ENCODE data around the gene TRIM17. TPM values are rescaled to one million over a fixed set of nuclear protein-coding genes. Genes with fewer than 3 reads are reported as not detected.

The TRIM17 gene
- 0.16 and 0.89 TPM in 2 replicates for total RNA-seq

GRCh38 chr1:228416217-228416933 lies at the start of gene TRIM17:
Gene TRIM17, minus strand, starts transcription at chr1:228416861. Its CDS starts 1,789 bp downstream, at chr1:228415072.

Other genes with a start within 250 kb of the TRIM17 start
- 3.7 and 17.7 TPM in 2 replicates for gene OBSCN, start 208.8 kb downstream of the TRIM17 start, total RNA-seq
- 24.1 and 27.1 TPM in 2 replicates for gene TRIM11, start 10.0 kb downstream of the TRIM17 start, total RNA-seq
- 38.9 and 47.9 TPM in 2 replicates for gene RNF187, start 70.5 kb upstream of the TRIM17 start, total RNA-seq

All from mesangial cell (primary cell).